ENCODE data around the gene ASIP.
A peak's percentile ranks its signal among the peaks of the same experiment; 100 is the strongest.
"Not testable (repeated sequence)": the region's sequence is repeated elsewhere in the genome, so short reads cannot be mapped to it uniquely, and the experiment has no call there.

The ASIP gene

DNA sequence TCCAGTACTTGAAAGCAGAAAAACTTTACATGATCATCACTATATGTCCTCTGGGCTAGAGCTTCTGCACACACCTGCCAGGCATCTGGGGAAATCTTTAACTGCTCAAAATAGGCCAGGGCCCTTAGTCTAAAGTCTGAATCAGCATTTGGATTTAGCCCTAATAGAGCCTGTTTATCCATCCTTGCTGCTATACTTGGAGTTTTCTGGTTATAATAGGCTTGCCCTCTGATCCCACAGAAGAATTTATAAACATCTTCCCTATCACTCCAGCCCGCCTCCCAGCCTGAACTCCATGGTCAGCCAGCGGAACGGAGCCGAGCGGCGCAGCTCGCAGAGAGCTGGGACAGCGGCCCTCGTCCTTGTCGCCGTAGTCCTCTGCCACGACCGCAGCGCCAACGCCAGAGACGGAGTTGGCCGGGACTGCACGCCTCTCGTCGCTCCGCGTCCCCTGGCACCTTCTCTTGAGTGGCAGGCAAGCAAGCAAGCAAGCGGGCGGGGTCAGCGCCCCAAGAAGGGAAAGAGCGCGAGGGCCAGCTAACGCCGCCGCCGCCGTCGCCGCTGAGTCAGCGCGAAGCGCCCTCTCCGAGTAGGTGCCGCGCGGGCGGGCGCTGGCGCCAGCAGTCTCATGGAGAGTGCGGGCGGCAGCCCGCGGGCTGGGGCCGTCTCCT is 25.4 kb upstream of the ASIP start:
- no peaks in the 10 kb centered on the region for H3K27me3 ChIP-seq (ENCODE audit: control insufficient read depth in 1 of 2, insufficient read depth in 2 of 2, low read length in 2 of 2)
- H3K27ac ChIP-seq (ENCODE audit: low read depth, low read length), result peak overlapping the region; percentile 20
- peak overlapping the region; percentile 54 for H3K9ac ChIP-seq (ENCODE audit: low read depth in 1 of 2, low read length in 2 of 2)
- peak overlapping the region; percentile 65 to 71 for H3K4me3 ChIP-seq (ENCODE audit: low read depth in 1 of 2, low read length in 2 of 2)
- H3K36me3 ChIP-seq (ENCODE audit: control insufficient read depth in 1 of 2, insufficient read depth in 2 of 2, low read length in 2 of 2), result no peaks in the 10 kb centered on the region
- peaks cover 0 to 3% of the 10 kb centered on the region in 2 donors for H3K4me1 ChIP-seq (ENCODE audit: control insufficient read depth in 1 of 2, insufficient read depth in 2 of 2, low read length in 2 of 2)
- H3K9me3 ChIP-seq (ENCODE audit: control insufficient read depth in 1 of 2, low read length in 2 of 2), result no peaks in the 10 kb centered on the region

DNA sequence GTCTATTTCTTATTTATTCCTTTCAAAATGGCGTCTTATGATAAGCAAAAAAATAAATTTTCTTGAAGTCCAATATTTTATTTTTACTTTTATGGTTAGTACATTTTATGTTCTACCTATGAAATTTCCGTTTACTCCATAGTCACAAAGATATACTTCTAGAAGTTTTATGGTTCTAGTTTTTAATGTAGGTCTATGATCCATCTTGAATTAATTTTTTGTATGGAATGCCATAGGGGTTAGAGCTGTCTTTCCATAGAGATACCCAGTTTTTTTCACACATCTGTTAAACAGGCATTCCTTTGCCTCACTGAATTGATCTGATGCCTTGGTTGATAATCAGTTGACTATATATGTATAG is 24.9 kb upstream of the ASIP start:
- no peaks in the 10 kb centered on the region for H3K9me3 ChIP-seq (ENCODE audit: control insufficient read depth in 1 of 2, low read length in 2 of 2)
- H3K4me1 ChIP-seq (ENCODE audit: control insufficient read depth in 1 of 2, insufficient read depth in 2 of 2, low read length in 2 of 2), result peaks cover 0 to 3% of the 10 kb centered on the region in 2 donors
- no peaks in the 10 kb centered on the region for H3K27me3 ChIP-seq (ENCODE audit: control insufficient read depth in 1 of 2, insufficient read depth in 2 of 2, low read length in 2 of 2)
- peak overlapping the region; percentile 65 to 71 for H3K4me3 ChIP-seq (ENCODE audit: low read depth in 1 of 2, low read length in 2 of 2)
- H3K9ac ChIP-seq (ENCODE audit: low read depth in 1 of 2, low read length in 2 of 2), result peak overlapping the region in 1 of 2 donors; percentile 54
- no peaks in the 10 kb centered on the region for H3K36me3 ChIP-seq (ENCODE audit: control insufficient read depth in 1 of 2, insufficient read depth in 2 of 2, low read length in 2 of 2)
- H3K27ac ChIP-seq (ENCODE audit: low read depth, low read length), result no peak overlapping the region

DNA sequence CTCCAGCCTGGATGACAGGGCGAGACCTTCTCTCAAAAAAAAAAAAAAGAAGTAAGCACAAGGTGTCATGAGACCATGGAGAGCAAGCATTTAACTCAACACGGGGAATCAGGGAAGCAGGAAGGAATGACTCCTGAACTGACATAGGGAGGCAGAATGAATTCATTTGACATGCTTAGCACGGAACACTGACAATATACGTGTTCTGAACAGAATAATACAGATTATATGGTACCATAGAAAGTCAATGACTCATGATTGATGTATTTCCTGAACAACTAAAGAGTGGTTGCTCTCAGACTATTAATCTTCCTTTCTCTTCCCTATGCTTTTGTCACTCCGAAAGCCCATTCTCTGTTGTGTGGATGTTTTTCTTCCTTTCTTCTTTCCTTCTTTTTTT is 20.7 kb upstream of the ASIP start:
- Histone ChIP-seq H3K36me3 (ENCODE audit: control insufficient read depth in 1 of 2, insufficient read depth in 2 of 2, low read length in 2 of 2) (no peaks in the 10 kb centered on the region), H3K27ac (ENCODE audit: low read depth, low read length) (no peak overlapping the region), H3K9me3 (ENCODE audit: control insufficient read depth in 1 of 2, low read length in 2 of 2) (no peaks in the 10 kb centered on the region)

DNA sequence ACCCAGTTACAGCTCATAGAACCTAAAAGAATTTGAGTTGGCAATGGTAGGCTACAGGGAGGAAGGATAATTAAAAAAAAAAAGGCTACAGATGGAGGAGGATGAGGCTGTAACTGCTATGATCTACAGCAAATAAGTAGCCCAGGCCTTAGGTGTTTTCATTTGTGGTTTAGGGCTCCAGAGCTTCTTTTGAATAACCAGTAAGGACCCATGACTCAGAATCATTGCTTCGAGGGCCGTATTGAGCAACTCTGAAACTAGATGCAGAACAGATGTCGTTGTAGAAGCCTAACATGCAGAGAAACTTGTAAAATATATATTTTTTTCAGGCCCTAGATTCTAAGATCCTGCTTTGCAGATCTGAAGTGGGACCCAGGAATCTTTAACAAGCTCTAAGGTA is 19.0 kb upstream of the ASIP start:
- no peaks in the 10 kb centered on the region for H3K27me3 ChIP-seq (ENCODE audit: control insufficient read depth in 1 of 2, insufficient read depth in 2 of 2, low read length in 2 of 2)

More for the DNA sequence above, 20.7 kb upstream of the ASIP start:
- Histone ChIP-seq H3K4me1 (ENCODE audit: control insufficient read depth in 1 of 2, insufficient read depth in 2 of 2, low read length in 2 of 2) (peaks cover 0 to 3% of the 10 kb centered on the region in 2 donors), H3K4me3 (ENCODE audit: low read depth in 1 of 2, low read length in 2 of 2) (no peak overlapping the region), H3K27me3 (ENCODE audit: control insufficient read depth in 1 of 2, insufficient read depth in 2 of 2, low read length in 2 of 2) (no peaks in the 10 kb centered on the region), H3K9ac (ENCODE audit: low read depth in 1 of 2, low read length in 2 of 2) (no peak overlapping the region)

DNA sequence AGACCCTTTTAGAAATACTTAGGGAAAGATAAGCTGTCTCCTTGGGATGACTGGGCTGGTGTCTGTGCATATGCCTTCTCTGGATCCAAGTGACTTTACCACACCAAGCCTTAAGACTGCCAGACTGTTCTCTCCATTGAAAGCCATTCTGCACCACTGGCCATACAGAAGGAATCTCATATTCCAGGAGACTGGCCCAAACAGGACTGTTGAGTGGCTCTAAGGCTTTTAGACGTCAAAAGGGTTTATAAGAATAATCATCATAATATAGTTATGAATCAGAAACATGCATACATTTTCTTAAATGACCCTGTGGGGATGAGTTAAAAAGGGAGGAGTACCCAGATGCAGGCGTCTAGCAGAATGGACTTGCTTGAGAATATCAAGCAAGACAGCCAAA is 17.0 kb upstream of the ASIP start:
- H3K27me3 ChIP-seq (ENCODE audit: control insufficient read depth in 1 of 2, insufficient read depth in 2 of 2, low read length in 2 of 2); H3K4me1 ChIP-seq (ENCODE audit: control insufficient read depth in 1 of 2, insufficient read depth in 2 of 2, low read length in 2 of 2); H3K36me3 ChIP-seq (ENCODE audit: control insufficient read depth in 1 of 2, insufficient read depth in 2 of 2, low read length in 2 of 2); H3K4me3 ChIP-seq (ENCODE audit: low read depth in 1 of 2, low read length in 2 of 2); H3K9ac ChIP-seq (ENCODE audit: low read depth in 1 of 2, low read length in 2 of 2); H3K27ac ChIP-seq (ENCODE audit: low read depth, low read length); H3K9me3 ChIP-seq (ENCODE audit: control insufficient read depth in 1 of 2, low read length in 2 of 2): not testable (repeated sequence)

More for the DNA sequence above, 19.0 kb upstream of the ASIP start:
- Histone ChIP-seq H3K9ac (ENCODE audit: low read depth in 1 of 2, low read length in 2 of 2) (no peak overlapping the region), H3K27ac (ENCODE audit: low read depth, low read length) (no peak overlapping the region), H3K4me1 (ENCODE audit: control insufficient read depth in 1 of 2, insufficient read depth in 2 of 2, low read length in 2 of 2) (no peaks in the 10 kb centered on the region), H3K4me3 (ENCODE audit: low read depth in 1 of 2, low read length in 2 of 2) (no peak overlapping the region), H3K9me3 (ENCODE audit: control insufficient read depth in 1 of 2, low read length in 2 of 2) (no peaks in the 10 kb centered on the region), H3K36me3 (ENCODE audit: control insufficient read depth in 1 of 2, insufficient read depth in 2 of 2, low read length in 2 of 2) (no peaks in the 10 kb centered on the region)

DNA sequence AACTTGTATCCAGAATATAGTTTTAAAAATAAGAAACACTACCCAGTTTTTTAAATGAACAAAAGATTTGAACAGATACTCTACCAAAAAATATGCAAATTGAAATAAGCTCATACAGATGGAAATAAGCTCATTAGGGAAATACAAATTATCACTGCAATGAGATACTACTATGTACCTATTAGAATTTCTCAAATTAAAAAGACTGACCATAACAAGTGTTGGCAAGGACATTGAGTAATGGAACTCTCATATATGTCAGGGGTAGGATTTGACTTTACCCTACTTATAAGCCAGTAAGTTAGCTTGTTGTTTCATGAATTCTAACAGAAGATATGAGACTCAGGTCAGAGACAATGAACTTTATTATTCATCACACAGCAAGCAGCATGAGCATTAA is 9.6 kb upstream of the ASIP start:
- H3K9me3 ChIP-seq (ENCODE audit: control insufficient read depth in 1 of 2, low read length in 2 of 2), result no peaks in the 10 kb centered on the region
- no peak overlapping the region for H3K9ac ChIP-seq (ENCODE audit: low read depth in 1 of 2, low read length in 2 of 2)
- no peaks in the 10 kb centered on the region for H3K36me3 ChIP-seq (ENCODE audit: control insufficient read depth in 1 of 2, insufficient read depth in 2 of 2, low read length in 2 of 2)
- no peak overlapping the region for H3K27ac ChIP-seq (ENCODE audit: low read depth, low read length)
- H3K27me3 ChIP-seq (ENCODE audit: control insufficient read depth in 1 of 2, insufficient read depth in 2 of 2, low read length in 2 of 2), result no peaks in the 10 kb centered on the region
- no peak overlapping the region for H3K4me3 ChIP-seq (ENCODE audit: low read depth in 1 of 2, low read length in 2 of 2)
- no peaks in the 10 kb centered on the region for H3K4me1 ChIP-seq (ENCODE audit: control insufficient read depth in 1 of 2, insufficient read depth in 2 of 2, low read length in 2 of 2)

DNA sequence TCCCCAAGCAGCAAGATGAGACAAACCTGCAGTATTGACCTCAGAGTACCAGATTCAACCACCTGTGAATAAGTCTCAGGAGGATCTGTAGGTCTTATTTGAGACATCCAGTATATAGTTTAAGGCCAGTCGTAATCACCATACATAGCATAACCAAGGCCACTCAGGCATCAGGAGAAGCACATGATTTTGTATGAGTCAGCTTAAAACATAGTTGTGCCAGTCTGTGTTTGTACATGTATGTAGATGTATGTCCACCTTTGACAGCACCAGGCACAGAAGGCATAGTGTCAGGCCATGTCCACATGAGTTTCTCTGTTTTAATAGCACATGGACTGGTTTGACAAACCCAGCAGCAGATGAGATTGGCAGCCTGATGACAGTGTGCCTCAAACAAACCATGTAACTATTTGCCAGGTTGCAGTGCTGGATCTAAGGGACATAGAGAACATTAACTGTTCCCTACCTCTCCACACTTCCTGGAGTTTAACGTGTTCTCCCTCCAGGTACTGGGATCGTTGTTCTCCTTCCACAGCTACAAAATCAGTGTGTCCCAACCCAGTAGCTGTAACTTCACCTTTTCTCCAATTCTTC is 8.6 kb upstream of the ASIP start:
- H3K4me1 ChIP-seq (ENCODE audit: control insufficient read depth in 1 of 2, insufficient read depth in 2 of 2, low read length in 2 of 2), result no peaks in the 10 kb centered on the region
- H3K36me3 ChIP-seq (ENCODE audit: control insufficient read depth in 1 of 2, insufficient read depth in 2 of 2, low read length in 2 of 2), result no peaks in the 10 kb centered on the region
- H3K9me3 ChIP-seq (ENCODE audit: control insufficient read depth in 1 of 2, low read length in 2 of 2), result peaks cover 0 to 3% of the 10 kb centered on the region in 2 donors

DNA sequence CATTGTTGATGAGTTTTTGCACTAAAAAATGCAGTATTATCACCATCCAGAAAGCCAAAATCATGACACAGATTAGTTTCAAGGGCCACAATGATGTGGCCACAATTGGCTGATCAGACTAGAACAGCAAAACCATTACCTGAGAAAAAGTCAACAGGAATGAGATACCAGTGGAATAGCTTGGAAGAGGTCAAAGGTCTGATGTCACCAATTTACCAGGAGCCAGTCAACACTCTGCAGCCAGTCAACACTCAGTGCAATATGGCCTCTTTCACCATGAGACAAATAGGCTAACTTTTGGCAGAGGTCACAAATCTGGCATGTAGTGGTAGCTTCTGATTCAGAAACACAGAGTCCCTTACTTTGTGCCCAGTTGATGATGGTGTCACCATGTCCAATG is 7.5 kb upstream of the ASIP start:
- Histone ChIP-seq H3K9me3 (ENCODE audit: control insufficient read depth in 1 of 2, low read length in 2 of 2) (peaks cover 0 to 9% of the 10 kb centered on the region in 2 donors), H3K9ac (ENCODE audit: low read depth in 1 of 2, low read length in 2 of 2) (no peak overlapping the region), H3K27me3 (ENCODE audit: control insufficient read depth in 1 of 2, insufficient read depth in 2 of 2, low read length in 2 of 2) (no peaks in the 10 kb centered on the region), H3K36me3 (ENCODE audit: control insufficient read depth in 1 of 2, insufficient read depth in 2 of 2, low read length in 2 of 2) (no peaks in the 10 kb centered on the region), H3K4me1 (ENCODE audit: control insufficient read depth in 1 of 2, insufficient read depth in 2 of 2, low read length in 2 of 2) (no peaks in the 10 kb centered on the region), H3K4me3 (ENCODE audit: low read depth in 1 of 2, low read length in 2 of 2) (no peak overlapping the region), H3K27ac (ENCODE audit: low read depth, low read length) (no peak overlapping the region)

More for the DNA sequence above, 8.6 kb upstream of the ASIP start:
- H3K9ac ChIP-seq (ENCODE audit: low read depth in 1 of 2, low read length in 2 of 2), result no peak overlapping the region
- H3K27ac ChIP-seq (ENCODE audit: low read depth, low read length), result no peak overlapping the region
- H3K27me3 ChIP-seq (ENCODE audit: control insufficient read depth in 1 of 2, insufficient read depth in 2 of 2, low read length in 2 of 2), result no peaks in the 10 kb centered on the region
- no peak overlapping the region for H3K4me3 ChIP-seq (ENCODE audit: low read depth in 1 of 2, low read length in 2 of 2)

DNA sequence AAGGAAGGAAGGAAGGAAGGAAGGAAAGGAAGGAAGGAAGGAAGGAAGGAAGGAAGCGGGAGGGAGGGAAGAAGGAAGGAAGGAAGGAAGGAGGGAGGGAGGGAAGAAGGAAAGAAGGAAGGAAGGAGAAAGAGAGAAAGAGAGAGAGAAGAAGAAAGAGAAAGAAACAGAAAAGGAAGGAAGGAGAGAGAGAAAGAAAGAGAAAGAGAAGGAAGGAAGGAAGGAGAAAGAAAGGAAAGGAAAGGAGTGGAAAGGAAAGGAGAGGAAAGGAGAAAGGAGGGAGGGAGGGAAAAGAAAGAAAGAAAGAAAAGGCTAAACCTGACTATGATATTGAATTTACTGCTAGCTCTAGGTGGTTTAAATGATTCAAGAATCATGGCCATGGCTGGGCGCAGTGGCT is 5.3 kb upstream of the ASIP start:
- Histone ChIP-seq H3K4me3 (ENCODE audit: low read depth in 1 of 2, low read length in 2 of 2) (no peak overlapping the region), H3K27me3 (ENCODE audit: control insufficient read depth in 1 of 2, insufficient read depth in 2 of 2, low read length in 2 of 2) (no peaks in the 10 kb centered on the region), H3K9me3 (ENCODE audit: control insufficient read depth in 1 of 2, low read length in 2 of 2) (peaks cover 0 to 9% of the 10 kb centered on the region in 2 donors), H3K4me1 (ENCODE audit: control insufficient read depth in 1 of 2, insufficient read depth in 2 of 2, low read length in 2 of 2) (no peaks in the 10 kb centered on the region), H3K27ac (ENCODE audit: low read depth, low read length) (no peak overlapping the region), H3K36me3 (ENCODE audit: control insufficient read depth in 1 of 2, insufficient read depth in 2 of 2, low read length in 2 of 2) (no peaks in the 10 kb centered on the region), H3K9ac (ENCODE audit: low read depth in 1 of 2, low read length in 2 of 2) (no peak overlapping the region)

DNA sequence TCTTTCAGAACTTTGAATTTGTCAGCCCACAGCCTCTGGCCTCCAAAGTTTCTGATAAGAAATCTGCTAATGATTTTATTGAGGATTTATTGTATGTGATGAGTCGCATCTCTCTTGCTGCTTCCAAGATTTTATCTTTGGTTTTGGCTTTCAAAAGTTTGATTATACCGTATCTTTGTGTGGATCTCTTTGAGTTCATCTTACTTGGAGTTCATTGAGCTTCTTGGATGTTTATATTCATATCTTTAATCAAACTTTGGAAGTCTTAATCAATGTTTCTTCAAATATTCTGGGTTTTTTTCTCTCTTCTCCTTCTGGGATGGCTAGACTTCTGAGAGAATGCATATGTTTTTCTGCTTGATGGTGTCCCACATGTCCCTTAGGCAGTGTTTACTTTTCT is 3.3 kb upstream of the ASIP start:
- Histone ChIP-seq H3K4me3 (ENCODE audit: low read depth in 1 of 2, low read length in 2 of 2) (no peak overlapping the region), H3K36me3 (ENCODE audit: control insufficient read depth in 1 of 2, insufficient read depth in 2 of 2, low read length in 2 of 2) (no peaks in the 10 kb centered on the region), H3K27ac (ENCODE audit: low read depth, low read length) (no peak overlapping the region), H3K9me3 (ENCODE audit: control insufficient read depth in 1 of 2, low read length in 2 of 2) (peaks cover 0 to 9% of the 10 kb centered on the region in 2 donors), H3K4me1 (ENCODE audit: control insufficient read depth in 1 of 2, insufficient read depth in 2 of 2, low read length in 2 of 2) (no peaks in the 10 kb centered on the region), H3K27me3 (ENCODE audit: control insufficient read depth in 1 of 2, insufficient read depth in 2 of 2, low read length in 2 of 2) (no peaks in the 10 kb centered on the region), H3K9ac (ENCODE audit: low read depth in 1 of 2, low read length in 2 of 2) (no peak overlapping the region)

Measured in duodenal mucosa (tissue), 2 donors.